ENCODE measurements around the gene AIF1. TPM values are rescaled to one million over a fixed set of nuclear protein-coding genes. Genes with fewer than 3 reads are reported as not detected.

AIF1 gene
- total RNA-seq, 4 donors from 2014 or later = 4.3 to 11.0 (median 4.8) TPM

DNA sequence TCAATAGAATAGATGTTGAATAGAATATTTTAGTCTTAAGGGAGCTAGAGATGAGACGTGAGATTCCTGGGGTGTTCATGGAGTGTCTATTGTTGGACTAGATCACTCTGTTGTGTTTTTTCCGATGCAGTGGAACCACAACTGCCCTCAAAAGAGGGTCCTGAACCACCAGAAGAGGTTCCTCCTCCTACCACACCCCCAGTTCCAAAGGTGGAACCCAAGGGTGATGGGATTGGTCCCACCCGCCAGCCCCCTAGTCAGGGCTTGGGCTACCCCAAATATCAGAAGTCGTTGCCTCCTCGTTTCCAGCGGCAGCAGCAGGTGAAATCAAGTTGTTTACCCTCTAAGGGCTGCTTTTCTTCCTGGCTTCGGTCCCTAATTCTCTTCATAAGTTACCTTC, 14.0 kb downstream of the AIF1 start:
- Histone ChIP-seq H3K4me3 (no peak overlapping the region), H3K27me3 (no peaks in the 10 kb centered on the region), H3K9me3 (no peaks in the 10 kb centered on the region), H3K36me3 (peaks cover 8 to 100% of the 10 kb centered on the region in 2 donors), H3K4me1 (no peaks in the 10 kb centered on the region), H3K27ac (no peak overlapping the region)
- intact Hi-C loops (cut with DNase I; ENCODE audit: low total_unique reads) = loop anchor here (10.0 kb wide), 1 partner anchor 1014 kb away; the partner anchor contains the start of genes MRPS18B and PPP1R10
- DNase-seq (no peak), ATAC-seq (no peak)
- TF ChIP-seq, protein P1, sequence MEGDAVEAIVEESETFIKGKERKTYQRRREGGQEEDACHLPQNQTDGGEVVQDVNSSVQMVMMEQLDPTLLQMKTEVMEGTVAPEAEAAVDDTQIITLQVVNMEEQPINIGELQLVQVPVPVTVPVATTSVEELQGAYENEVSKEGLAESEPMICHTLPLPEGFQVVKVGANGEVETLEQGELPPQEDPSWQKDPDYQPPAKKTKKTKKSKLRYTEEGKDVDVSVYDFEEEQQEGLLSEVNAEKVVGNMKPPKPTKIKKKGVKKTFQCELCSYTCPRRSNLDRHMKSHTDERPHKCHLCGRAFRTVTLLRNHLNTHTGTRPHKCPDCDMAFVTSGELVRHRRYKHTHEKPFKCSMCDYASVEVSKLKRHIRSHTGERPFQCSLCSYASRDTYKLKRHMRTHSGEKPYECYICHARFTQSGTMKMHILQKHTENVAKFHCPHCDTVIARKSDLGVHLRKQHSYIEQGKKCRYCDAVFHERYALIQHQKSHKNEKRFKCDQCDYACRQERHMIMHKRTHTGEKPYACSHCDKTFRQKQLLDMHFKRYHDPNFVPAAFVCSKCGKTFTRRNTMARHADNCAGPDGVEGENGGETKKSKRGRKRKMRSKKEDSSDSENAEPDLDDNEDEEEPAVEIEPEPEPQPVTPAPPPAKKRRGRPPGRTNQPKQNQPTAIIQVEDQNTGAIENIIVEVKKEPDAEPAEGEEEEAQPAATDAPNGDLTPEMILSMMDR (IDR thresholded peaks at IDR 0.05 in 4 of 5, conservative IDR thresholded peaks at IDR 0.05 in 1 of 5) = no peak
- no peak for TF ChIP-seq POLR2A (IDR thresholded peaks at IDR 0.05)
- in situ Hi-C loops (cut with MboI; ENCODE audit: low sequenced_read_pairs in 4 of 4) = no loop called here

DNA sequence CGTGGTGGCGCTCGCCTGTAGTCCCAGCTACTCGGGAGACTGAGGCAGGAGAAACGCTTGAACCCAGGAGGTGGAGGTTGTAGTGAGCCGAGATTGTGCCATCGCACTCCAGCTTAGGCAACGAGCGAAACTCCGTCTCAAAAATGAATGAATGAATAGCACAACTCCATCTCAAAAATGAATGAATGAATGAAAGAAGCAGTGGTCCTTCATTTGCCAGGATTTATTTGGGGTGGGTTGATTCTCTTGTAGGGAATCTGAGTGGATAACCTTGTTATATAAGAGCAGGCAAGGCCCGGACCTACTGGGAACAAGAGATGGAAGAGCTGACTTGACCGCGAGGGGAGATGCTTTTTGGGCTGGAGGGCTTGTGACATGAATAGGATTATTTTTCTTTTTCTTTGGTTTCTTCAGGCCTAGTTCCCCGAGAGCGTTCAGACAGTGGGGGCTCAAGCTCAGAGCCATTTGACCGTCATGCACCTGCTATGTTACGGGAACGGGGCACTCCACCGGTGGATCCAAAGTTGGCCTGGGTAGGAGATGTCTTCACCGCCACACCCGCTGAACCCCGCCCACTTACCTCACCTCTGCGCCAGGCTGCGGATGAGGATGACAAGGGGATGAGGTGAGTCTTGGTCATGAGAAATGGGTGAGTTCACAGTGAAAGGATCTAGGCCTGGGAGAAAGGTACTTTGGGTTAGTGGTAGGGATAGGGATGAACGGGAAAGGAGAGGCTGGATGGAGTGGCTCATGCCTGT, 15.3 kb downstream of the AIF1 start:
- TF ChIP-seq, protein P1 (IDR thresholded peaks at IDR 0.05 in 4 of 5, conservative IDR thresholded peaks at IDR 0.05 in 1 of 5) = no peak
- TF ChIP-seq POLR2A (IDR thresholded peaks at IDR 0.05) = no peak
- DNase-seq (no peak), ATAC-seq (no peak)
- intact Hi-C loops (cut with DNase I; ENCODE audit: low total_unique reads) = no loop called here
- Histone ChIP-seq H3K36me3 (peaks cover 8 to 100% of the 10 kb centered on the region in 2 donors), H3K9me3 (no peaks in the 10 kb centered on the region), H3K4me3 (no peak overlapping the region), H3K4me1 (no peaks in the 10 kb centered on the region), H3K27ac (no peak overlapping the region), H3K27me3 (no peaks in the 10 kb centered on the region)
- in situ Hi-C loops (cut with MboI; ENCODE audit: low sequenced_read_pairs in 4 of 4) = no loop called here

DNA sequence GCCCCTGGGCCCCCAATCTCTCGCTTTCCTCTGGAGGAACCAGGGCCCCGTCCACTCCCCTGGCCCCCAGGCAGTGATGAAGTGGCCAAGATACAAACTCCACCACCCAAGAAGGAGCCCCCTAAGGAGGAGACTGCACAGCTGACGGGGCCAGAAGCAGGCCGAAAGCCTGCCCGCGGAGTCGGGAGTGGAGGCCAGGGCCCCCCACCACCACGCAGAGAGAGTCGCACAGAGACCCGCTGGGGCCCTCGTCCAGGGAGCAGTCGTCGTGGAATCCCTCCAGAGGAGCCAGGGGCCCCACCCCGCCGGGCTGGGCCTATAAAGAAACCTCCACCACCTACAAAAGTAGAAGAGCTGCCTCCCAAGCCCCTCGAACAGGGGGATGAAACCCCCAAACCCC, 16.2 kb downstream of the AIF1 start:
- in situ Hi-C loops (cut with MboI; ENCODE audit: low sequenced_read_pairs in 4 of 4) = no loop called here
- intact Hi-C loops (cut with DNase I; ENCODE audit: low total_unique reads) = no loop called here

DNA sequence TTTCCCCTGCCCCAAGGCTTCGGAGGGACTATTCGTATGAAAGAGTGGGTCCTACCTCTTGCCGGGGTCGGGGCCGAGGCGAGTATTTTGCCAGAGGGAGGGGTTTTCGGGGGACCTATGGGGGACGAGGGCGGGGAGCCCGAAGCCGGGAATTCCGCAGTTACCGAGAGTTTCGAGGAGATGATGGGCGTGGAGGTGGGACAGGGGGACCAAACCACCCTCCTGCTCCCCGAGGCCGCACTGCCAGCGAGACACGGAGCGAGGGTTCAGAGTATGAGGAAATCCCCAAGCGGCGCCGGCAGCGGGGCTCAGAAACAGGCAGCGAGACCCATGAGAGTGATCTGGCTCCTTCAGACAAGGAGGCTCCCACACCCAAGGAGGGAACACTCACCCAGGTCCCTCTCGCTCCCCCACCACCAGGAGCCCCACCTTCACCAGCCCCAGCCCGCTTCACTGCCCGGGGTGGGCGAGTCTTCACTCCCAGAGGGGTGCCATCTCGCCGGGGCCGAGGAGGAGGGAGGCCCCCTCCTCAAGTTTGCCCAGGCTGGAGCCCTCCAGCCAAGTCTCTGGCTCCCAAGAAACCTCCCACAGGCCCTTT, 16.7 kb downstream of the AIF1 start:
- Histone ChIP-seq H3K4me3 (no peak overlapping the region), H3K27ac (no peak overlapping the region), H3K36me3 (peaks cover 2 to 100% of the 10 kb centered on the region in 2 donors), H3K9me3 (no peaks in the 10 kb centered on the region), H3K27me3 (no peaks in the 10 kb centered on the region), H3K4me1 (no peaks in the 10 kb centered on the region)
- in situ Hi-C loops (cut with MboI; ENCODE audit: low sequenced_read_pairs in 4 of 4) = no loop called here
- DNase-seq = no peak
- intact Hi-C loops (cut with DNase I; ENCODE audit: low total_unique reads) = no loop called here
- TF ChIP-seq, protein P1 (IDR thresholded peaks at IDR 0.05 in 4 of 5, conservative IDR thresholded peaks at IDR 0.05 in 1 of 5) = no peak
- no peak for TF ChIP-seq POLR2A (IDR thresholded peaks at IDR 0.05)
- no peak for ATAC-seq

More for the DNA sequence above, 16.2 kb downstream of the AIF1 start:
- H3K4me1 ChIP-seq = no peaks in the 10 kb centered on the region
- no peak overlapping the region for H3K4me3 ChIP-seq
- peaks cover 7 to 100% of the 10 kb centered on the region in 2 donors for H3K36me3 ChIP-seq
- no peaks in the 10 kb centered on the region for H3K27me3 ChIP-seq
- ATAC-seq (no peak), DNase-seq (no peak)
- no peak for TF ChIP-seq POLR2A (IDR thresholded peaks at IDR 0.05)
- TF ChIP-seq, protein P1 (IDR thresholded peaks at IDR 0.05 in 4 of 5, conservative IDR thresholded peaks at IDR 0.05 in 1 of 5) = no peak
- no peak overlapping the region for H3K27ac ChIP-seq
- no peaks in the 10 kb centered on the region for H3K9me3 ChIP-seq

All from gastrocnemius medialis (tissue), 4 donors.